Type B pancreatic cell (in vitro differentiated cells): ENCODE measurements around the gene ATG9B. TPM values are rescaled to one million over a fixed set of nuclear protein-coding genes. Genes with fewer than 3 reads are reported as not detected.
A peak's percentile ranks its signal among the peaks of the same experiment; 100 is the strongest.

Experiments
- DNase-seq: peaks from one replicate; pipeline ENCODE4 v3.0.0; 2021; ENCODE audit warnings: mixed read lengths; ENCODE audit not compliant: unreplicated experiment; ENCODE audit errors: extremely low spot score
- H3K27ac Mint-ChIP-seq: 2 replicates; pipeline ENCODE4 v1.8.0; 2021; ENCODE audit warnings: mild to moderate bottlenecking, mixed read lengths
- H3K27me3 Mint-ChIP-seq: 2 replicates; pipeline ENCODE4 v1.8.0; 2021; ENCODE audit warnings: mixed read lengths
- H3K36me3 Mint-ChIP-seq: 2 replicates; pipeline ENCODE4 v1.8.0; 2021; ENCODE audit warnings: mixed read lengths
- H3K4me1 Mint-ChIP-seq: one replicate; pipeline ENCODE4 v1.8.0; 2021; ENCODE audit warnings: mixed read lengths; ENCODE audit not compliant: unreplicated experiment
- H3K4me3 Mint-ChIP-seq: 2 replicates; pipeline ENCODE4 v1.8.0; 2021; ENCODE audit warnings: mild to moderate bottlenecking, mixed read lengths
- H3K9me3 Mint-ChIP-seq: 2 replicates; pipeline ENCODE4 v1.8.0; 2021; ENCODE audit warnings: mixed read lengths
- total RNA-seq: library from RNA; stranded (reverse); gene quantifications from 2 replicates; pipeline ENCODE4 v1.2.1, GENCODE V29; 2021; ENCODE audit warnings: low replicate concordance
- TF ChIP-seq, protein P1 (sequence below): fragments of 200-600 bp; sonication (generic); conservative IDR thresholded peaks from 2 replicates; pipeline ENCODE4 v1.5.0; 2021; ENCODE audit warnings: antibody characterized with exemption, mild to moderate bottlenecking

Gene ATG9B
- total RNA-seq, 1 donor from 2014 or later, result 33.8 TPM

GRCh38 chr7:151035902-151036301 lies 11.6 kb upstream of the ATG9B start:
- Mint-ChIP-seq H3K36me3 (no peaks in the 10 kb centered on the region), H3K27me3 (no peaks in the 10 kb centered on the region), H3K4me3 (no peak overlapping the region), H3K27ac (no peak overlapping the region), H3K4me1 (peaks cover 15% of the 10 kb centered on the region), H3K9me3 (no peaks in the 10 kb centered on the region)
- no peak for DNase-seq
- TF ChIP-seq, protein P1, sequence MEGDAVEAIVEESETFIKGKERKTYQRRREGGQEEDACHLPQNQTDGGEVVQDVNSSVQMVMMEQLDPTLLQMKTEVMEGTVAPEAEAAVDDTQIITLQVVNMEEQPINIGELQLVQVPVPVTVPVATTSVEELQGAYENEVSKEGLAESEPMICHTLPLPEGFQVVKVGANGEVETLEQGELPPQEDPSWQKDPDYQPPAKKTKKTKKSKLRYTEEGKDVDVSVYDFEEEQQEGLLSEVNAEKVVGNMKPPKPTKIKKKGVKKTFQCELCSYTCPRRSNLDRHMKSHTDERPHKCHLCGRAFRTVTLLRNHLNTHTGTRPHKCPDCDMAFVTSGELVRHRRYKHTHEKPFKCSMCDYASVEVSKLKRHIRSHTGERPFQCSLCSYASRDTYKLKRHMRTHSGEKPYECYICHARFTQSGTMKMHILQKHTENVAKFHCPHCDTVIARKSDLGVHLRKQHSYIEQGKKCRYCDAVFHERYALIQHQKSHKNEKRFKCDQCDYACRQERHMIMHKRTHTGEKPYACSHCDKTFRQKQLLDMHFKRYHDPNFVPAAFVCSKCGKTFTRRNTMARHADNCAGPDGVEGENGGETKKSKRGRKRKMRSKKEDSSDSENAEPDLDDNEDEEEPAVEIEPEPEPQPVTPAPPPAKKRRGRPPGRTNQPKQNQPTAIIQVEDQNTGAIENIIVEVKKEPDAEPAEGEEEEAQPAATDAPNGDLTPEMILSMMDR, result no peak

GRCh38 chr7:151035026-151035717 lies 10.9 kb upstream of the ATG9B start:
- Mint-ChIP-seq H3K9me3 (no peaks in the 10 kb centered on the region), H3K36me3 (no peaks in the 10 kb centered on the region), H3K27me3 (no peaks in the 10 kb centered on the region), H3K27ac (no peak overlapping the region), H3K4me1 (peaks cover 15% of the 10 kb centered on the region), H3K4me3 (no peak overlapping the region)
- DNase-seq, result no peak
- TF ChIP-seq, protein P1, result no peak

- TF ChIP-seq, protein P1, result no peak
- Mint-ChIP-seq H3K36me3 (no peaks in the 10 kb centered on the region), H3K4me1 (peaks cover 9% of the 10 kb centered on the region), H3K27ac (no peak overlapping the region), H3K9me3 (no peaks in the 10 kb centered on the region), H3K4me3 (no peak overlapping the region), H3K27me3 (no peaks in the 10 kb centered on the region)
- DNase-seq, result no peak
Observed at GRCh38 chr7:151034312-151035025, 10.2 kb upstream of the ATG9B start.

- no peaks in the 10 kb centered on the region for H3K36me3 Mint-ChIP-seq
- no peak for DNase-seq
- H3K27me3 Mint-ChIP-seq, result no peaks in the 10 kb centered on the region
- no peak overlapping the region for H3K27ac Mint-ChIP-seq
- no peaks in the 10 kb centered on the region for H3K9me3 Mint-ChIP-seq
- H3K4me3 Mint-ChIP-seq, result no peak overlapping the region
- peaks cover 7% of the 10 kb centered on the region for H3K4me1 Mint-ChIP-seq
- TF ChIP-seq, protein P1, result no peak
Observed at GRCh38 chr7:151033864-151034249, 9.6 kb upstream of the ATG9B start.

GRCh38 chr7:151032936-151033863 lies 8.9 kb upstream of the ATG9B start:
- H3K4me3 Mint-ChIP-seq, result peak overlapping the region; percentile 39
- H3K9me3 Mint-ChIP-seq, result no peaks in the 10 kb centered on the region
- H3K27me3 Mint-ChIP-seq, result no peaks in the 10 kb centered on the region
- H3K27ac Mint-ChIP-seq, result peak overlapping the region; percentile 93
- TF ChIP-seq, protein P1, result no peak
- H3K4me1 Mint-ChIP-seq, result peaks cover 8% of the 10 kb centered on the region
- no peaks in the 10 kb centered on the region for H3K36me3 Mint-ChIP-seq
- DNase-seq, result no peak
